ENCODE results near the gene TMC5.

DNA sequence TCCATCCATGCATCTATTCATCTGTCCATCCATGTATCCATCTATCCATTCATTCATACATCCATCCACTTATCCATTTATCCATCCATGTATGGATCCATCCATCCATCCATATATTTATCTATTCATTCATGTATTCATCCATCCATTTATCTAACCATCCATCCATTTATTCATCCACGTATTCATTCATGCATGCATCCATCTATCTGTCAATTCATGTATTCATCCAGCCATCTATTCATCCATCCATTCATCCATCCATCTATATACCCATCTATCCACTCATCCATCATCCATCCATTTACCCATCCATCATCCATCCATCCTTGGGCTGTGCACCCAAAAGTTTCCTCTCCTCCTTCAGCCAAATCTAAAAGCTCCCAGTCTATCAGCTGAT lies 60.8 kb downstream of the TMC5 start:
- TF ChIP-seq, protein P1, sequence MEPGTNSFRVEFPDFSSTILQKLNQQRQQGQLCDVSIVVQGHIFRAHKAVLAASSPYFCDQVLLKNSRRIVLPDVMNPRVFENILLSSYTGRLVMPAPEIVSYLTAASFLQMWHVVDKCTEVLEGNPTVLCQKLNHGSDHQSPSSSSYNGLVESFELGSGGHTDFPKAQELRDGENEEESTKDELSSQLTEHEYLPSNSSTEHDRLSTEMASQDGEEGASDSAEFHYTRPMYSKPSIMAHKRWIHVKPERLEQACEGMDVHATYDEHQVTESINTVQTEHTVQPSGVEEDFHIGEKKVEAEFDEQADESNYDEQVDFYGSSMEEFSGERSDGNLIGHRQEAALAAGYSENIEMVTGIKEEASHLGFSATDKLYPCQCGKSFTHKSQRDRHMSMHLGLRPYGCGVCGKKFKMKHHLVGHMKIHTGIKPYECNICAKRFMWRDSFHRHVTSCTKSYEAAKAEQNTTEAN (CRISPR knock-in tag; conservative IDR thresholded peaks at IDR 0.05): no peak
- TF ChIP-seq ZNF557 (CRISPR knock-in tag; IDR thresholded peaks at IDR 0.05): no peak
- no peak for TF ChIP-seq ARNT2 (CRISPR knock-in tag; IDR thresholded peaks at IDR 0.05; ENCODE audit: low read depth)
- no peak for TF ChIP-seq ZNF326 (CRISPR knock-in tag; IDR thresholded peaks at IDR 0.05; ENCODE audit: borderline replicate concordance)
- TF ChIP-seq HOXA5 (CRISPR knock-in tag; IDR thresholded peaks at IDR 0.05): no peak
- TF ChIP-seq KAT7 (CRISPR knock-in tag; IDR thresholded peaks at IDR 0.05; ENCODE audit: borderline replicate concordance): no peak
- no peak for TF ChIP-seq ATF7 (IDR thresholded peaks at IDR 0.05)
- no peak for TF ChIP-seq ATF7 (CRISPR knock-in tag; IDR thresholded peaks at IDR 0.05)
- TF ChIP-seq, protein P2, sequence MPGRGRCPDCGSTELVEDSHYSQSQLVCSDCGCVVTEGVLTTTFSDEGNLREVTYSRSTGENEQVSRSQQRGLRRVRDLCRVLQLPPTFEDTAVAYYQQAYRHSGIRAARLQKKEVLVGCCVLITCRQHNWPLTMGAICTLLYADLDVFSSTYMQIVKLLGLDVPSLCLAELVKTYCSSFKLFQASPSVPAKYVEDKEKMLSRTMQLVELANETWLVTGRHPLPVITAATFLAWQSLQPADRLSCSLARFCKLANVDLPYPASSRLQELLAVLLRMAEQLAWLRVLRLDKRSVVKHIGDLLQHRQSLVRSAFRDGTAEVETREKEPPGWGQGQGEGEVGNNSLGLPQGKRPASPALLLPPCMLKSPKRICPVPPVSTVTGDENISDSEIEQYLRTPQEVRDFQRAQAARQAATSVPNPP (CRISPR knock-in tag; IDR thresholded peaks at IDR 0.05): no peak
